Fibroblast of skin of scalp (primary cell): Measurements from ENCODE around the gene PPP4R1.

Experiments used
- DNase-seq: peaks from one replicate; pipeline ENCODE4 v3.0.0-alpha.2; 2013

PPP4R1 gene

DNA sequence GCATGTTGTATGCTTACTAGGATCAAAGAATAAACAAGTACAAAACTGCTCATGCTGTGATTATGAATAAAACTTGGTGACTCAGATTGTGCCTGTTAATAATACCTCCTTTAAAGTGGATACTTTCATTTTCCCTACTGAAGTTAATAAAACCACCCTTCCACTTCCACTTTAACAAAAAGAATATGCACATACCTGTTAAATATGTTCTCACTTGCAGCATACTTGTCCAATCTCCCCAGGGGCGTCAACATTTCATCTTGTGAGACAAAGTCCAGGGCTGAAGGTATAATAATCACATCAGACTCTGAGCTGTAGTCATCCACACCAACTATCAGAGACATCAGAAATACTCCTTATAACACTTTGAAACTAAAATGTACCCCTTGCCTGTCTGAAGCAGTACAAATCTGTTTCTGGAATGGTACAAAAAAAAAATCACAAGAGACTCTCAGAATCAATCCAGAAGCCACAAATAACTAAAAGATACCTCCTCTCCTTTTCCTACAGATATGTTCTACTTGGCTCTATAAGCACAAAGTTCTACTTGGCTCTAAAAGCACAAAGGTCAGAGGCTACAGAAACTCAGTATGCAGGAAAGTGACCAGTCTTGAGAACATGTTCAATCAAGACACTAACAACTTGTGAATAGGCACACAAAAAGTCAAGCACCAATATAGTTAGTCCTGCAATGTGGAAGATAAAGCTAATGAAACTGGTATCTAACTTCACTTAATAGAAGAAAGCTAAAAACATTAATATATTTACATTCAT lies 19.3 kb downstream of the PPP4R1 start:
- DNase-seq, result no peak

DNA sequence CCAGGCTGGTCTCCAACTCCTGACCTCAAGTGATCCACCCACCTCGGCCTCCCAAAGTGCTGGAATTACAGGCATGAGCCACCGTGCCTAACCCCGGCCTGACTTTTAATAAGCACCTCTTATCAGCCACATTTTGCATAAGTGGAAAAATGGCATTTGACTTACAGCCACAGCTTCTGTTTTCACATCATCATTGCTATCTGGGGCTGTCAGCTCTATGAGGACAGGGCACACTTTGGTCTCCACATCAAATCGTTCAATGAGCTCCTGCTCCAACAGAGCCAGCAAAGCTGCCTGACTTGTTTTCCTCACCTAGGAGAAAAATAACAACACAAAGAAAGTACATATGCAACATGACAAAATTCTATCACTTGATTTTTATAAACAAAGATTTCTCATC lies 26.4 kb downstream of the PPP4R1 start:
- no peak for DNase-seq

DNA sequence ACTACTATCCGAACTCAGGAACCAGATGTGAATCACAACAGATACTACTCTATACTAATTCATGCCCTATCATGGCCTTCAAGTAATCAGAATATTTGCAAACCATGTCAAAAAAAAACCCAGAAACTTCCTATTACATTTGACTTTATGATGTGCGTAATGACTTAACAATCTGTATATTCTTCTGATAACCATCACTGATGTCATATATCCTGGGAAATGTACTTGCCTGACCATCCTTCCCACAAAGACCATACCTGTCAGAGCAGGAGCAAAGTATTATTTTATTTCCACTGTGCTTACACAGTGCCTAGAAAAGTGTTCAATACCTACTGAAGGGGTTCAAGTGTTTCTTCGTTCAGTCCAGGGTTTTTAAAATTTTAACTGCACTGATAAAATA lies 27.5 kb downstream of the PPP4R1 start:
- DNase-seq, result no peak

DNA sequence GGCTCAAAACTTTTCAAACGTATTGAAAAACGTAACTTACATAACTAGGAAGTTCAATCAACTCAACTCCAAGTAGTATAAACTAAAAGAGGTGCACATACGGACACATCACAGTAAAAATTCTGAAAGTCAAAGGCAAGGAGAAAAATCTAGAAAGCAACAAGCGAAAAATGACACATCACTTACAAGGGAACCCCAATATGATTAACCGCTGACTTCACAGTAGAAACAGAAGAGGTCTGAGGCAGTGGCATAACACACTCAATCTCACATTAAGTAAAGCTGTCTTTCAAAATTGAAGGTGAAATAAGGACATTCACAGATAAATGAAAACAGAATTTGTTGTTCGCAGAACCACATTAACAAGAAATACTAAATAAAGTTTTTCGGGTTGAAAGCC lies 32.7 kb downstream of the PPP4R1 start:
- DNase-seq, result no peak

DNA sequence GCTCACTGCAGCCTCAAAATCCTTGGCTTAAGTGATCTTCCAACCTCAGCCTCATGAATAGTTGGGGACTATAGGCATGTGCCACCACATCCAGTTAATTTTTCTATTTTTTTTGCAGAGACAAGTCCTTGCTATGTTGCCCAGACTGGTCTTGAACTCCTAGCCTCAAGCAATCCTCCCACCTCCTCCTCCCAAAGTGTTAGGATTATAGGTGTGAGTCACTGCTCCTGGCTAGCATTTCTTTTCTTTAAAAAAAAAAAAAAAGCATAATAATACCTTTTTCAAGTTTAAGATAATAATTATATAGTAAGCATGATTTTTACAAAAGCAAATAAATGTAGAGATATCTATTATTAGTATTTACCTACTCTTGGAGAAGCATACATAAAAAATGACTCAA lies 36.1 kb downstream of the PPP4R1 start:
- DNase-seq, result no peak

DNA sequence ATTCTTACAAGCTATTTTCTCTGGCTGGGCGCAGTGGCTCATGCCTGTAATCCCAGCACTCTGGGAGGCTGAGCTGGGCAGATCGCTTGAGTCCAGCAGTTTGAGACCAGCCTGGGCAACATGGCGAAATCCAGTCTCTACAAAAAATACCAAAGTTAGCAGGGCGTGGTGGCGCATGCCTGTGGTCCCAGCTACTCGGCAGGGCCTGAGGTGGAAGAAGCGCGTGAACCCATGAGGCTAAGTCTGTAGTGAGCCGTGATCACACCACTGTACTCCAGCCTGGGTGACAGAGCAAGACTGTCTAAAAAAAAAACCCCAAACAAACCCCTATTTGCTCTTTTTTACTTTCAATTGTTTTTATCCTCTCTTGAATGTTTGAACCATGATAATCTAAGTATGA lies 37.0 kb downstream of the PPP4R1 start:
- DNase-seq, result peak; percentile 30

DNA sequence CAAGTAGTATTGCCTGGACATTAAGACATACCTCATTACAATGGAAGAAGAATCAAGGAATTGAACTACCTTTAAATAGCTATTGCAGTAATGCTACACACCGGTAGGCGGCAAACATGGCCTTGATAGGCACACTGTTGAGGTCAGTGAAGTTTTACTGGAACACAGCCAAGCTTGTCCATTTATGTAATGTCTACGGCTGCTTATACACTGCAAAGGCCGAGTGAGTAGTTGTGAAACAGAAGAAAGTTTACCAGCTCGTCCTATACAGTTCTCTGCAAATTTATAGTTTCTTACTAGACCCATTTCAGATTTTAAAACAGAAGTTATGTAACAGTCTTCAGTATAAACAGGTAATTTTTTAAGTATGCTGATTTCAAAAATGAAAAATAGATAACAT lies 38.8 kb downstream of the PPP4R1 start:
- DNase-seq, result peak; percentile 89

DNA sequence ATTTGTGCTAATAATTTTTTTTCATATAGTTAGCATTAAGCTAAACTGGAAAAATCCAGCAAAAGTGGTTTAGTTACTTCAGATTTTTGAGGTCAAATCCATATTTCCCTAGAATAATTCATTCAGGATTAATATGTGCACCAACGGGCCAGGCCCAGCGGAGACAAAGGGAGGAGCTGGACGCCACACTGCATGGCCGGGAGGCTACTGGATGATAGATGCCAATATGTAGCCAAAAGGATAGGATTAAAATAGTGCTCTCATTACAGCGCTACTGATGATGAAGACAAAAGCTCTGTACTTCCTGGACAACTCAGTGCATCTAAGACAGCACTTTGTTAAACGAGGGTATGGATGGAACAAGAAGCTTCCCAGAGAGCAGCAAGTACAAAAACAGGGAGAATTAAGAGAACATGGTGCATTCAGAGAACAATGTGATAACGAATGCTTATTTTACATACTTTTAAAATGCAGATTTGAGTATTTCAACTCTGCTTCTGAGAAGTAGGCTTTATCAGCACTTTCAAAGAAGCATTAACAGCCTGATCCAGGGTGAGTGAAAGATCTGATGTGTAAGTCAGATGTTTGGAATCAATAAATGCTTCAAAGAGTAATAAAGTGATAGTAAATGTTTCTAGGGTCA lies 39.8 kb downstream of the PPP4R1 start:
- no peak for DNase-seq

DNA sequence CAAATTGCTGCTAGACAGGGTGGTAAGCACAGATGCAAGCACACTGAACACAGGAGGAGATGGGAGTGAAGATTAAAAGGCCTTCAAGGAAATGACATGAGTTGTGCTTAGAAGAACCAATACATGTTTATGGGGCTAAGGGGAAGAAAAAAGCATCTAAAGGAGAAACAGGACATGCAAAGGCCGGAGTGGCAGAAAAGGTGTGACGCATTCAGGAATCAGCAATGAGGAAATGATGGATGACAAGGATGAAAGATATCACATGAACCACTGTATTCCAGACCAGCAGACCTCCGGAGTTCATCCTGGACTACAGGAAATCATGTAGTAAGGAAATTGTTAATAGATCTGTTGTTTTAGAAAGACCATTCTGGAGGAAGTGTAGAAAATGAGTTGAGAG lies 42.8 kb downstream of the PPP4R1 start:
- DNase-seq, result no peak

DNA sequence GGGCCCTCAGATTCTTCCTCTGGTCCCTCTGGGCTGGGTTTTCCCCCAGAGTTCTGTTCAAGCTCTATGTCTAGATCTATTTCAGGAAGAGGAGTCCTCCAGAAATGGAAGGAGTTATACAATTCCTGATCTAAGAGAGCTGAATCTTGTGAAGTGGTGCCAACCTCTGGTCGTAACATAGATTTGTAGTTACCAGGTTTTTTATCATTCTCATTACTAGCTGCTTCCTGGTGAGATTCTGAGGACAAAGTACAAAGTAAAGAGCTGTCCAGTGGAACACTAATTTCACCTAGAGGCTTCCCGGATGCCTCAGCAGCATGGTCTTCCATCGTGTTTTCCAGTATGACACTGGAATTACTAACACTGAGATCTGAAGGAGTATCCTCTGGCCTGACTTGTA lies 44.1 kb downstream of the PPP4R1 start:
- DNase-seq, result no peak

DNA sequence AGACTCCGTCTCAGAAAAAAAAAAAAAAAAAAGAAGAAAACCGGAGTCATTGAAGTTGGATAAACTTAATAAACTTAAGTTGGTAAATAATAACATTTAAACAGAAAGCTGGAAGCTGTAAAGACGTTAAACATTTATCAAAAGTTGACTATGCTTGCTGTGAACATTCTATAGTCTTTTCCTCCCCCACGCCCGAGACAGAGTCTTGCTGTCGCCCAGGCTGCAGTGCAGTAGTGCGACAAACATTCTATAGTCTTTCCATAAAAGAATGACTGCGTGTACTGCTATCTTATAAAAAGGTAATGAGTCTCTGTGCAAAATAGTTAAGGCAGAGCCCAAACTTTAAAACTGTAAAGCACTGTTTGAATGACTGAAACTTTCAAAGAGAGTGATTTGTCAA lies 45.2 kb downstream of the PPP4R1 start:
- DNase-seq, result no peak

DNA sequence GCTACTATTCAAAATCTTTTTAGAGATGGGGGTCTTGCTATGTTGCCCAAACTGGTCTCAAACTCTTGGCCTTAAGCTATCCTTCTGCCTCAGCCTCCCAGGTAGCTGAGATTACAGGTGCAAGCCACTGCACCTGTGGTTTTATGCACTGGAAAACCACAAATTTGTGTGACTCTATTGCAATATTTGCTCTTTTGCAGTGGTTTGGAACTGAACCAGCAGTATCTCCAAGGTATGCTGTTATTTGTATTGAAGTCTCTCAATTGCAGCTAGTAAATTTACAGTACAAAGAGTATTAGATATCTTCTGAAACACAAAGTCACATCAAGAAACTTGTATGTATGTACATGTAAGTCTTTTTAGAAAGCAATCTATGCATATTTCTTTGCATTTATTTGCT lies 46.2 kb downstream of the PPP4R1 start:
- no peak for DNase-seq

DNA sequence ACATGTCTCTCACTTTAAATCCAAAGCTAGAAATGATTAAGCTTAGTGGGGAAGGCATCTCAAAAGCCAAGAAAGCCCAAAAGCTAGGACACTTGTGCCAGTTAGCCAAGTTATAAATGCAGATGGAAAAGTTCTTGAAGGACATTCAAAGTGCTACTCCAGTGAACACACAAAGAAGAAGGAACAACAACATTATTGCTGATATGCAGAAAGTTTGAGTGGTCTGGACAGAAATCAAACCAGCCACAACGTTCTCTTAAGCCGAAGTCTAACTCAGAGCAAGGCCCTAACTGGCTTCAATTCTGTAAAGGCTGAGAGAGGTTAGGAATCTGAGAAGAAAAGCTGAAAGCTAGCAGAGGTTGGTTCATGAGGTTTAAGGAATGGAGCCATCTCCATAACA lies 49.0 kb downstream of the PPP4R1 start:
- DNase-seq, result no peak

DNA sequence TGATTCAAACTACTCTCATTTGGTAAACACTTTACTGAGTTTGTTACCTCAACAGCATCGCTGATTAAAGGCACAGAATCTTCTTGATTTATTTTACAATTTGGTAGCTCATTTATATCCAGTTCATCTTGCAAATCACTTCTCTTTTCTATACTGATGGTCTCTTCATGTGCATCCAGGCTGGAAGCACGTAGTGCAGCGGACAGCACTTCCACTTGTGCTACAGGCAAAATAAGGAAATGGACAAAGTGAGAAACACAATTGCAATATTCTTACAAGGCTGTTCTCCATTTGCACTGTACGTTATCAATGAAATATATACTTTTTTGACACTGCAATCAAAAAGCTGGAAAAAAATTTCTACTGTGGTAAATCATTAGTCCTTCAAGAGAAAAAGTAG lies 51.0 kb downstream of the PPP4R1 start:
- DNase-seq, result no peak

DNA sequence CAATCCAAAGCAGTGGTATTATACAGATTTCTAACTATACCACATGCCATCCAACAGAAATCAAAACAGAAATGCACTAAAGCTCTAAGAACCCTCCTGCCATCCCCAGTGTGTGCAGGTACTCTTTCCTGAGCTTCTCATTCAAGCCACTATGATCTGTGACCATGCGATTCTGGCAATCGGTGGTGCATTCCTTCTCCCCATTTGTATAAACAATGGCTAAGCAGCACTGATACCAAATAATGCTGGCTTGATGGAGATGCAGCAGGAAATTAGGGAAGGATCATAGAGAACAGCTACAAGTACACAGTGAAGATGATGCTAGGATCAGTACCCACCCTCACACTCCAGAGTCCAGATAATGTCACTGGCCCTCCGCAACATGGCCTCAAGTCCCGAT lies 51.8 kb downstream of the PPP4R1 start:
- DNase-seq, result no peak

DNA sequence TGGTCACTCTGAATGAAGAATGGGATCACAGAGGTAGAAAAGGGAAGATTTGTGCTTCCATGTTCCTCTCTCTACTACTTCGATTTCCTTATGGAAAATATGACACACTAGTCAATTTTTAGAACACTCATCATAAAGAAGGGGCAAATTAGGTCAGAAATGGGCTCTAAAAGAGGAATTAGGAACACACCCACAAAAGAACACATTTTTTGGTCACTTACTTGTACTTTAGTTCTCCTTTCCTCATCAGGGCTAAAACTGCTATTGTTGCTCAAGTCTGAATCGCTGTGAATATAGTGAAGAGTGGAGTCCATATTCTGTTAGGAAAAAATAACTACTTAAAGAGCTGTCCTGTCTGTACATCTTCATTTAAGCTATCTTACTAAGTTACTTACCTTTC lies 52.6 kb downstream of the PPP4R1 start:
- DNase-seq, result no peak

DNA sequence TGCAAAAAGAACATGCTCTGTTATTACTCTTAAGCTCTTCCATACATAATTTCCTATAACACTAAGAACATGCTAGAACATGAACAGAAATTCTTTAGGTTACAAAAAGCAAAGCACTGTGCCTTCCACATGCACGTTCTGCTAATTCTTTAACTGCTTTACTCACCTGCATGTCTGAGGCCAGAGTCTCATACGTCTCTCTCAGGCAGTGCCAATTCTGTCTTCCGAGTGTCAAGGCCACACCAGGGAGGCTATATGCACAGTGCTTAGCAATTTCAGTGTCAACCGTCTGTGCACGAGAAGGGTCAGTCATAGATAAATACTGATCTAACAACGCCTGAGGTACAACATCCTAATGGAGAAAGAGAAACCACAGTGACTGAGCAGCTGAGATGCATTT lies 55.1 kb downstream of the PPP4R1 start:
- no peak for DNase-seq

DNA sequence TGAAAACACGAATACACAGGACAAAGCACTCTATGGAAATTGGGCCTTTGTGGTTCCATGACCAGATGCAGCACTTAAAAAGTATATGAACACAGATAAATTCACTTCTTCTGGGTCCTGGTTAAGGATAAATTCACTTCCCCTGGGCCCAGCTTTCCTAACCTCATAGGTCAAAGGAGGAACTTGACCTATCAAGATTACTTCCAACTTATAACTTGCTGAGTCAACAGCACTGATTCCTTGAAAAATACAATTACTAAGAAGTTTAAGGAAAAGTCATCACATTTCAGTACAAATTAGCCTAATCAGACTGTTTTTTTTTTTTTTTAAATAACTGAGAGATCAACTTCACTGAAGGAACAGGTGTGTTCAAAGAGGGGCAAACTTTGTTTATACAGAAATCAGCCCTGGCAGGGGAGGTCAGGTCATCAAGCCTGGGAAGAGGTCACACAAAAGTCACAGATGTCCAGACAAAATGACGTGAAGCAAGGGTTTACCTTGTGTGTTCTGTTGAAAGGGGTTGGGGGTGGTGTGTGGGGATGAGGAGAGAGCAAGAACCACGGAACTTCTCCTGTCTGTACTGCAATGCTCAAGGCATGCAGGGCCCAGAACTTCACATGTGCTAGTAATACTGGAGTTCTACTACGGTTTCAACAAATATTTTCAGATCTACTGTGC lies 55.8 kb downstream of the PPP4R1 start:
- DNase-seq, result no peak

DNA sequence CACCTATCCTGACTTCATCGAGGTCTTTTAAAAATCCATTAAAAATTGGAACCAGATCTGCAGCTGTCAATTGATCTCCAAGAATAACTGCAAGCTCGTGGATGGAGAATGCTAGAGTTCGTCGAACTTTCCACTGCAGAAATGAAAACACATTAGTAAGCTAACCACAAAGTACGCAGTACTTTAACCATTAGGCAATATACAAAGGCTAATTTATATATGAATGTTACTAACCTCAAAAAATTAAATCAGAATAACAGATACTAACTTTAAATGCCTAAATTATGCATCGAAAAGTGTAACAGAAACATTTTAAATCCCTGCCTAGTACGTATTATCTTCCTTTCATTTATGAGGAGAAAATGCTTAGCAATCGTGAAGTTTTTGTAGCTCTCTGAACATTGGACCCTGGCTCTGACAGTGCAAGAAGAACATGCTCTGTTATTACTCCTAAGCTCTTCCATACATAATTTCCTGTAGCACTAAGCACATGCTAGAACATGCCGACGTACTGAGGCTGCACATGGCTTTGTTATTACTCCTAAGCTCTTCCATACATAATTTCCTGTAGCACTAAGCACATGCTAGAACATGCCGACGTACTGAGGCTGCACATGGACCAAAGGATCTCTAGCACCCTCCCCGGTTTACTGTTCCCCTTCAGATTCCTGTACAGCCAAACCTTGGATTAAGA lies 57.0 kb downstream of the PPP4R1 start:
- DNase-seq, result no peak

DNA sequence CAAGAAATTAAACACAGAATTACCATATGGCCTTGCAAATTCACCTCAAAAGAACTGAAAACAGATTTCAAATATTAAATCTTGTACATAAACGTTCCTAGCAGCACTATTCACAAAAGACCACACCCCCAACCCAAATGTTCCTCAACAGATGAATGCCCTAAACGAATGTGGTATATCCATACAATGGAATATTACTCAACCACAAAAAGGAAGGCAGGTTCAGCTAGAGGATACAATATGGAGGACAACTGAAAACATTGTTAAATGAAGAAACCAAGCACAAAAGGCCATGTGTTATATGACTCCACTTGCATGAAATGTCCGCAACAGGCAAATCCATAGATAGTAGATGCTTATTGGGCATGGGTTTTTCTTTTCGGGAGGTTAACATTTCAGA lies 61.7 kb downstream of the PPP4R1 start:
- DNase-seq, result no peak

DNA sequence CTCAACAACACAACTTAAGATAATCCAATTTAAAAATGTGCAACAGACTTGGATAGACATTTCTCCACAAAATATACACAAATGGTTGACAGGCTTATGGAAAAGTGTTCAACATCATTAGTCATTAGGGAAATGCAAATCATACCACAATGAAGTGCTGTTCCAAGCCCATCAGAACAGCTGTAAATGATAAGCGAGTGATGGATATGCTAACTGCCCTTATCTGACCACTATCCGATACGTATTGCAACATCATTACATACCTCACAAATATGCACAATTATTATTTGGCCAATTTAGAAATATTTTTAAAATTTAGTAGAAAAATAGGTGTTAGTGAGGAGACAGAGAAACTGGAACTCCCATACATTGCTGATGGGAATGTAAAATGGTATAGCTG lies 62.2 kb downstream of the PPP4R1 start:
- DNase-seq, result no peak

DNA sequence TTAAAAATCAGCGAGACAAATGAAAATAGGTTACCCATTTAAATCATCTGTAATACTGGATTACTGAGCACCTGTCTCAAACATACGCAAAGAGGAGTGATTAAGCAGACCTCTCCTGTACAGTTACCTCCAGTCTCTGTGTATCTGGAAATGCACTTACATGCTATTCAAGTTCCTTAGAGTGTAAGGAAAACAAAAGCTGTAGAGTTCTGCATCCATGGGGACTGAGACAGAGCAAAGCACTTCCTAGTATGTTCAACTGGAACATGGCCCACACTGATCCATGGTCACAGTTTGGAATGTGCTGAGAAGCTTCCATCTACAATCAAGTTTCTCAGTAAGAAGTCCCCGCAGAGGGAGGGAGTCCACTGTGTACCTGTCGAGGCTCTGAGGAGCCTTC lies 63.9 kb downstream of the PPP4R1 start:
- DNase-seq, result no peak

DNA sequence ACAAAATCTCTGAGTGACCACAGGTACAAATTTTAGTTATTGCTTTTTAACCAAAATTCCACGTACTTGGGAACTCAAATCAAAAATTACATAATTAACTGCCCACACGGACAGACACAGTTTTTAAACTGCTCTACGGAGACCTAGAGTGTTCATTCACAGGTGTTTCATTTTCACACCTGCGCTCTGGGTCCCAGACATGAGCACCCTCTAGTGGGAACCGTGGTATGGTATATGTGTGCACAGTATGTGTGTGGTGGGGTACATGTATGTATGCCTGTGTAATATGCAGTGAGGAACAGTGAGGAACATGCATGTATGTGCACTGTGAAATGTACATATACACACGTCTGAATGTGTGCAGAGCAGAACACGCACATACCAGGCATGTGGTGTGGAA lies 65.0 kb downstream of the PPP4R1 start:
- no peak for DNase-seq

DNA sequence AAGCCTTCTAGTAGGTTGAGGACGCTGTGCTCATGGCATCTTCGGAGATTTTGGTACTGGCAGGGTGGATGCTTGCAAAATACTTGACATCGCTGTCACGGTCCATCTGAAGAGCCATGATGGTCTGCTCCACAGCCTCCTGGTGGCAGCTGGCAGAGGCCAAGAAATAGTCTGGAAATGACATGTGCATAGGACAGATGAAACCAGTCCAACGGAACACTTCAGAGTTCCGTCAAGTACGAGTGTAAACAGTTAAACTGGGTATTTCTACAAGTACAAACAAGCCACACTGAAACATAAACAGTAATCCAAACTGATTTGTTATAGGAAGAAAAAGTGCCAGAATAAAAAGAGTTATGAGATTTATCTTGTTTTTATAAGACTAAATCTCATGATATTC lies 66.6 kb downstream of the PPP4R1 start:
- no peak for DNase-seq
